ENCODE results near the gene NACC2.

Gene NACC2

GRCh38 chr9:136131629-136132511 is 36.8 kb upstream of the NACC2 start:
- DNase-seq (ENCODE audit: extremely low read depth, insufficient read length), result no peak
- Histone ChIP-seq H3K27me3 (replicated peaks; ENCODE audit: control insufficient read depth, insufficient read depth, low read length) (peaks cover 2% of the 10 kb centered on the region; the same call in 1 of the 2 replicates), H3K4me3 (replicated peaks; ENCODE audit: low read depth, low read length) (no peak overlapping the region), H3K36me3 (ENCODE audit: control insufficient read depth, insufficient read depth, low read length) (no peaks in the 10 kb centered on the region)
- TF ChIP-seq, protein P1, sequence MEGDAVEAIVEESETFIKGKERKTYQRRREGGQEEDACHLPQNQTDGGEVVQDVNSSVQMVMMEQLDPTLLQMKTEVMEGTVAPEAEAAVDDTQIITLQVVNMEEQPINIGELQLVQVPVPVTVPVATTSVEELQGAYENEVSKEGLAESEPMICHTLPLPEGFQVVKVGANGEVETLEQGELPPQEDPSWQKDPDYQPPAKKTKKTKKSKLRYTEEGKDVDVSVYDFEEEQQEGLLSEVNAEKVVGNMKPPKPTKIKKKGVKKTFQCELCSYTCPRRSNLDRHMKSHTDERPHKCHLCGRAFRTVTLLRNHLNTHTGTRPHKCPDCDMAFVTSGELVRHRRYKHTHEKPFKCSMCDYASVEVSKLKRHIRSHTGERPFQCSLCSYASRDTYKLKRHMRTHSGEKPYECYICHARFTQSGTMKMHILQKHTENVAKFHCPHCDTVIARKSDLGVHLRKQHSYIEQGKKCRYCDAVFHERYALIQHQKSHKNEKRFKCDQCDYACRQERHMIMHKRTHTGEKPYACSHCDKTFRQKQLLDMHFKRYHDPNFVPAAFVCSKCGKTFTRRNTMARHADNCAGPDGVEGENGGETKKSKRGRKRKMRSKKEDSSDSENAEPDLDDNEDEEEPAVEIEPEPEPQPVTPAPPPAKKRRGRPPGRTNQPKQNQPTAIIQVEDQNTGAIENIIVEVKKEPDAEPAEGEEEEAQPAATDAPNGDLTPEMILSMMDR (IDR thresholded peaks at IDR 0.05; ENCODE audit: insufficient read depth, low read length, poor library complexity, severe bottlenecking), result no peak

DNA sequence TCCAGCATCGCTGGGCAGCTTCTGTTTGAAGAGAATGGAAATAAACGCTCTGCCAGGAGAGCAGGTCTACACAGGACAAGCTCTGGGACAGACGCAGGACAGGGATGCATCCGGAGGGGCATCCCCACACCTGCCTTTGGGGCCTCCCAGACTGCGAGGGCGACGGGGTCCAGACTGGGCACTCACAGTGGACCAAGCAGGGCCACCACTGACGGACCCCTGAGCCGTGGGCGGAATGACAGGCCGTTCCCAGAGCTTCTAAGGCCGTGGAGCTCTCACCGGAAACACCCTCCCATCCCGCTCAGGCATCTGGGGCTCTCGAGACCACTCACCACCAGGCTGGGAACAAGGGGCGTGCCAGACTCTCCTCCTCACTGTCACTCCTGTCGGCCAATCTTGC is 34.1 kb upstream of the NACC2 start:
- no peaks in the 10 kb centered on the region for H3K36me3 ChIP-seq (ENCODE audit: control insufficient read depth, insufficient read depth, low read length)
- TF ChIP-seq, protein P1 (IDR thresholded peaks at IDR 0.05; ENCODE audit: insufficient read depth, low read length, poor library complexity, severe bottlenecking), result no peak
- DNase-seq (ENCODE audit: extremely low read depth, insufficient read length), result no peak
- H3K4me3 ChIP-seq (replicated peaks; ENCODE audit: low read depth, low read length), result no peak overlapping the region
- peaks cover 2% of the 10 kb centered on the region; the same call in 1 of the 2 replicates for H3K27me3 ChIP-seq (replicated peaks; ENCODE audit: control insufficient read depth, insufficient read depth, low read length)

GRCh38 chr9:136128436-136128835 is 33.3 kb upstream of the NACC2 start:
- no peak for DNase-seq (ENCODE audit: extremely low read depth, insufficient read length)
- H3K36me3 ChIP-seq (ENCODE audit: control insufficient read depth, insufficient read depth, low read length), result no peaks in the 10 kb centered on the region
- no peak overlapping the region for H3K4me3 ChIP-seq (replicated peaks; ENCODE audit: low read depth, low read length)
- TF ChIP-seq, protein P1 (IDR thresholded peaks at IDR 0.05; ENCODE audit: insufficient read depth, low read length, poor library complexity, severe bottlenecking), result no peak
- H3K27me3 ChIP-seq (replicated peaks; ENCODE audit: control insufficient read depth, insufficient read depth, low read length), result peaks cover 2% of the 10 kb centered on the region; the same call in 1 of the 2 replicates

GRCh38 chr9:136127313-136127712 is 32.2 kb upstream of the NACC2 start:
- Histone ChIP-seq H3K27me3 (replicated peaks; ENCODE audit: control insufficient read depth, insufficient read depth, low read length) (peaks cover 2% of the 10 kb centered on the region; the same call in 1 of the 2 replicates), H3K36me3 (ENCODE audit: control insufficient read depth, insufficient read depth, low read length) (no peaks in the 10 kb centered on the region), H3K4me3 (replicated peaks; ENCODE audit: low read depth, low read length) (no peak overlapping the region)
- no peak for DNase-seq (ENCODE audit: extremely low read depth, insufficient read length)
- TF ChIP-seq, protein P1 (IDR thresholded peaks at IDR 0.05; ENCODE audit: insufficient read depth, low read length, poor library complexity, severe bottlenecking), result no peak

GRCh38 chr9:136124976-136125692 is 30.0 kb upstream of the NACC2 start:
- peaks cover 2% of the 10 kb centered on the region; the same call in 1 of the 2 replicates for H3K27me3 ChIP-seq (replicated peaks; ENCODE audit: control insufficient read depth, insufficient read depth, low read length)

More at GRCh38 chr9:136124976-136125692, 30.0 kb upstream of the NACC2 start:
- no peak overlapping the region for H3K4me3 ChIP-seq (replicated peaks; ENCODE audit: low read depth, low read length)
- TF ChIP-seq, protein P1 (IDR thresholded peaks at IDR 0.05; ENCODE audit: insufficient read depth, low read length, poor library complexity, severe bottlenecking), result no peak
- no peaks in the 10 kb centered on the region for H3K36me3 ChIP-seq (ENCODE audit: control insufficient read depth, insufficient read depth, low read length)
- no peak for DNase-seq (ENCODE audit: extremely low read depth, insufficient read length)

Data from GM06990 (cell line).